KMS-11 (cell line): Measurements from ENCODE around the gene SPC25.

Experiments used
- H2AFZ ChIP-seq: fragments of 200-600 bp; sonication (generic); 2 replicates; pipeline ENCODE4 v1.6.1; 2016; ENCODE audit warnings: antibody characterized with exemption, mixed run types, low read depth
- H3K27ac ChIP-seq: fragments of 200-600 bp; sonication (generic); 2 replicates; pipeline ENCODE4 v1.6.1; 2016; ENCODE audit warnings: mild to moderate bottlenecking, mixed run types
- H3K27me3 ChIP-seq: fragments of 200-600 bp; sonication (generic); 2 replicates; pipeline ENCODE4 v1.6.1; 2017; ENCODE audit warnings: mild to moderate bottlenecking, low read depth, mixed run types, moderate library complexity; ENCODE audit not compliant: insufficient read depth
- H3K36me3 ChIP-seq: fragments of 200-600 bp; sonication (generic); 2 replicates; pipeline ENCODE4 v1.6.1; 2017; ENCODE audit warnings: mild to moderate bottlenecking, mixed run types; ENCODE audit not compliant: insufficient read depth
- H3K4me1 ChIP-seq: fragments of 200-600 bp; sonication (generic); 2 replicates; pipeline ENCODE4 v1.6.1; 2016; ENCODE audit warnings: mild to moderate bottlenecking, low read depth, mixed run types; ENCODE audit not compliant: poor library complexity, severe bottlenecking
- H3K4me2 ChIP-seq: fragments of 200-600 bp; sonication (generic); 2 replicates; pipeline ENCODE4 v1.7.0; 2016; ENCODE audit warnings: mild to moderate bottlenecking, mixed run types
- H3K4me3 ChIP-seq: fragments of 200-600 bp; sonication (generic); IDR thresholded peaks from 2 replicates; pipeline ENCODE4 v1.6.1; 2017; ENCODE audit warnings: low read depth, low read length, mixed read lengths; ENCODE audit not compliant: insufficient read depth
- H3K79me2 ChIP-seq: fragments of 200-600 bp; sonication (generic); 2 replicates; pipeline ENCODE4 v1.6.1; 2016; ENCODE audit warnings: low read depth, mixed run types; ENCODE audit not compliant: insufficient read depth
- H3K9ac ChIP-seq: fragments of 200-600 bp; sonication (generic); 2 replicates; pipeline ENCODE4 v1.6.1; 2016; ENCODE audit warnings: mild to moderate bottlenecking, mixed run types
- H4K20me1 ChIP-seq: fragments of 200-600 bp; sonication (generic); 2 replicates; pipeline ENCODE4 v1.6.1; 2016; ENCODE audit warnings: mild to moderate bottlenecking, mixed run types; ENCODE audit not compliant: insufficient read depth
- CTCF ChIP-seq: fragments of 200-600 bp; sonication (generic); conservative IDR thresholded peaks from 2 replicates; pipeline ENCODE4 v1.6.1; 2017; ENCODE audit warnings: low read depth, mild to moderate bottlenecking, antibody characterized with exemption, low read length, moderate library complexity, mixed read lengths

SPC25 gene

DNA sequence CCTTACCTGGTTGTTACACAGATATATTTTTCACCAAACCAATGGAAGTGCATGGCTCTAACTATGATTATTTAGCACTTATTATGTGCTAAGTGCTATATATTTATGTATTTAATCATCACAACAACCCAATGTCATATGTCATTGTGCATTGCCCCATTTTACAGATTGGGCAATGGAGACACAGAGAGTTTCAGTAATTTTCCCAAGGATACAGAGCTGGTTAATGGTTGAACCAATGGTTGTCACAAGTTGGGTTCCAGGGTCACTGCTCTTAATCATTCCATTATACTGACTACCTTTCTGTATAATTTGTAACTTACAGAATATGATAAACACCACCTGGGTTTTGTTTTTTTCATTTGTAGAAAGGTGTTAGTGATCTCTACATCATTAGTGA, 58.6 kb downstream of the SPC25 start:
- no peak overlapping the region for H2AFZ ChIP-seq
- no peaks in the 10 kb centered on the region for H3K36me3 ChIP-seq
- H3K27ac ChIP-seq, result no peak overlapping the region
- no peaks in the 10 kb centered on the region for H3K27me3 ChIP-seq
- TF ChIP-seq CTCF, result no peak
- H3K9ac ChIP-seq, result no peak overlapping the region
- no peaks in the 10 kb centered on the region for H3K79me2 ChIP-seq
- no peaks in the 10 kb centered on the region for H4K20me1 ChIP-seq
- no peaks in the 10 kb centered on the region for H3K4me1 ChIP-seq
- H3K4me3 ChIP-seq, result no peak overlapping the region
- no peak overlapping the region for H3K4me2 ChIP-seq

GRCh38 chr2:168830958-168831357, 59.3 kb downstream of the SPC25 start:
- no peaks in the 10 kb centered on the region for H3K4me1 ChIP-seq
- TF ChIP-seq CTCF, result no peak
- H3K4me3 ChIP-seq, result no peak overlapping the region

DNA sequence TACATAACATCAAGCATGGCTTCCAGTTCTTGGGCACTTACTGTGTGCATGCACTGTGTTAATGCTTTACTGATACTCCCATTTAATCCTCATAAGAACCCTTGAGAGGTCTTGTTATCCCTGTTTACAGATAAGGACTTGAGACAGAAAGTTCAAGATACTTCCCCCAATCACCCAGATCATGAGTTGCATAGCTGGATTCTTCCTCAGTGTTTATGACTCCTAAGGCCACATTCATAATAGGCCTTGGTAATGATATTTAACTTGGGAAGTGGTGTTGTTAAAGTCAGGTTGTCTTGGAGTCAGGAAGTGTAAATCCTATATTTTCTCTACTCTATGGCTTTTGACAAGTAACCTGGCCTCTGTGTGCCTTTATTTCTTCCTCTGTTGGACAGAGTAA, 65.1 kb downstream of the SPC25 start:
- no peaks in the 10 kb centered on the region for H3K4me1 ChIP-seq
- no peak overlapping the region for H3K4me2 ChIP-seq
- no peak for TF ChIP-seq CTCF

More at GRCh38 chr2:168830958-168831357, 59.3 kb downstream of the SPC25 start:
- Histone ChIP-seq H3K79me2 (no peaks in the 10 kb centered on the region), H2AFZ (no peak overlapping the region), H3K36me3 (no peaks in the 10 kb centered on the region), H3K9ac (no peak overlapping the region), H3K27me3 (no peaks in the 10 kb centered on the region), H3K27ac (no peak overlapping the region), H4K20me1 (no peaks in the 10 kb centered on the region), H3K4me2 (no peak overlapping the region)

DNA sequence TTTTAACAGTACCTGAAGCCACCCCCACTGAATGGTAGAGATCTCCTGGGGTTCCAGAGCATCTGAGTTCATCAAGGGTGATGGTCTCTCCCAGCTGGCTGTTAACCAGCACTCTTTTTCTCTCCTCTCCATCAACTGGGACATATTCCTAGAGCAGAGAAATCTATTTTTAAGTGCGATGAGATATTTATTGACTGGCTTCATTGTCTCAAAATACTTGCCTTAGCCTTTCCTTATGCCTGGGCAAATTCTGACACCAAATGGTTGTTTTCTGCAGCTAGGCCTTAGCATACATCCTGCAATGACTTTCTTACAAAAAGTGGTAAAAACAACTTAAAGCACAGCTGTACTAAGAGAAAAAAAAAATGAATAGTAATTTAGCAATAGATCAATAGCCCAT, 68.2 kb downstream of the SPC25 start:
- Histone ChIP-seq H4K20me1 (no peaks in the 10 kb centered on the region), H3K4me2 (no peak overlapping the region), H3K4me1 (no peaks in the 10 kb centered on the region), H3K9ac (no peak overlapping the region), H2AFZ (no peak overlapping the region), H3K27me3 (no peaks in the 10 kb centered on the region), H3K4me3 (no peak overlapping the region), H3K36me3 (no peaks in the 10 kb centered on the region), H3K79me2 (no peaks in the 10 kb centered on the region), H3K27ac (no peak overlapping the region)
- no peak for TF ChIP-seq CTCF

More for the DNA sequence above, 65.1 kb downstream of the SPC25 start:
- Histone ChIP-seq H3K9ac (no peak overlapping the region), H3K79me2 (no peaks in the 10 kb centered on the region), H3K4me3 (no peak overlapping the region), H3K27me3 (no peaks in the 10 kb centered on the region), H4K20me1 (no peaks in the 10 kb centered on the region), H3K36me3 (no peaks in the 10 kb centered on the region), H3K27ac (no peak overlapping the region), H2AFZ (no peak overlapping the region)
